Measurements from ENCODE around the gene CACNG8. TPM values are rescaled to one million over a fixed set of nuclear protein-coding genes. Genes with fewer than 3 reads are reported as not detected.
"Not testable (repeated sequence)": the region's sequence is repeated elsewhere in the genome, so short reads cannot be mapped to it uniquely, and the experiment has no call there.

Gene CACNG8
- total RNA-seq, 1 experiment from 2014 or later, result 12.5 TPM

DNA sequence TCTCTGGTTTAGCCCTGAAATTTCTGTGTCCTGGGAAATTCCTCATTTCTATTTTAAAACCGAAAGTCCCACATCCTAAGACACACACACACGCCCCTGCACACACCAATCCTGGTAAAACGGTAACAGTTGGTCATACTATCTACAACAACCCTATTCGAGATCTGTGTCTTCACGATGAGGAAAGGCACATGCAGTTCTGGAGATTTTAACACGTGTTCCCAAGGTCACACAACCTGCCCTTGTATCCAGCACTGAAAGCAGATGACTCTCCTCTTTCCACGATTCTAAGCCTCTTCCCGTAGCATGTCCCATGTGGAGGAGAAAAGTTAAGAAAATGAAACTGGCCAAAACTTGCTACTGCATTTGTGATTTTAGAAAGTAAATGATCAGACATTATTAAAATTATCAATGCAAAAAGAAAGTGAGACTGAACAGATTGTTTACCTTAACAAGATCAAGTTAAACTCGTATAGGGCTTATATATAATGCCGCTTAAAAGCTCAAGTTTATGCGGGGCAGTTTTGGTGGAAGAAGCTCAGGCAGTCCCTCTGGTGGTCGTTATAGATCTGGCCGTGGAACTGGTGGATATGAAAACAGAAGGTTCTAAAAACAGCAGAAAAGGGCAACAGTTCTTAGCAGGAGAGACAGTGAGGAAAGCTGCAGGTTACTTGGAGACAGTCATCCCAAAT, 68.3 kb downstream of the CACNG8 start (continued):
- TF ChIP-seq, protein P1, sequence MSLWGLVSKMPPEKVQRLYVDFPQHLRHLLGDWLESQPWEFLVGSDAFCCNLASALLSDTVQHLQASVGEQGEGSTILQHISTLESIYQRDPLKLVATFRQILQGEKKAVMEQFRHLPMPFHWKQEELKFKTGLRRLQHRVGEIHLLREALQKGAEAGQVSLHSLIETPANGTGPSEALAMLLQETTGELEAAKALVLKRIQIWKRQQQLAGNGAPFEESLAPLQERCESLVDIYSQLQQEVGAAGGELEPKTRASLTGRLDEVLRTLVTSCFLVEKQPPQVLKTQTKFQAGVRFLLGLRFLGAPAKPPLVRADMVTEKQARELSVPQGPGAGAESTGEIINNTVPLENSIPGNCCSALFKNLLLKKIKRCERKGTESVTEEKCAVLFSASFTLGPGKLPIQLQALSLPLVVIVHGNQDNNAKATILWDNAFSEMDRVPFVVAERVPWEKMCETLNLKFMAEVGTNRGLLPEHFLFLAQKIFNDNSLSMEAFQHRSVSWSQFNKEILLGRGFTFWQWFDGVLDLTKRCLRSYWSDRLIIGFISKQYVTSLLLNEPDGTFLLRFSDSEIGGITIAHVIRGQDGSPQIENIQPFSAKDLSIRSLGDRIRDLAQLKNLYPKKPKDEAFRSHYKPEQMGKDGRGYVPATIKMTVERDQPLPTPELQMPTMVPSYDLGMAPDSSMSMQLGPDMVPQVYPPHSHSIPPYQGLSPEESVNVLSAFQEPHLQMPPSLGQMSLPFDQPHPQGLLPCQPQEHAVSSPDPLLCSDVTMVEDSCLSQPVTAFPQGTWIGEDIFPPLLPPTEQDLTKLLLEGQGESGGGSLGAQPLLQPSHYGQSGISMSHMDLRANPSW (CRISPR knock-in tag; conservative IDR thresholded peaks at IDR 0.05; ENCODE audit: low read depth), result no peak
- no peak for TF ChIP-seq ZNF317 (CRISPR knock-in tag; IDR thresholded peaks at IDR 0.05; ENCODE audit: borderline replicate concordance, low read depth)

DNA sequence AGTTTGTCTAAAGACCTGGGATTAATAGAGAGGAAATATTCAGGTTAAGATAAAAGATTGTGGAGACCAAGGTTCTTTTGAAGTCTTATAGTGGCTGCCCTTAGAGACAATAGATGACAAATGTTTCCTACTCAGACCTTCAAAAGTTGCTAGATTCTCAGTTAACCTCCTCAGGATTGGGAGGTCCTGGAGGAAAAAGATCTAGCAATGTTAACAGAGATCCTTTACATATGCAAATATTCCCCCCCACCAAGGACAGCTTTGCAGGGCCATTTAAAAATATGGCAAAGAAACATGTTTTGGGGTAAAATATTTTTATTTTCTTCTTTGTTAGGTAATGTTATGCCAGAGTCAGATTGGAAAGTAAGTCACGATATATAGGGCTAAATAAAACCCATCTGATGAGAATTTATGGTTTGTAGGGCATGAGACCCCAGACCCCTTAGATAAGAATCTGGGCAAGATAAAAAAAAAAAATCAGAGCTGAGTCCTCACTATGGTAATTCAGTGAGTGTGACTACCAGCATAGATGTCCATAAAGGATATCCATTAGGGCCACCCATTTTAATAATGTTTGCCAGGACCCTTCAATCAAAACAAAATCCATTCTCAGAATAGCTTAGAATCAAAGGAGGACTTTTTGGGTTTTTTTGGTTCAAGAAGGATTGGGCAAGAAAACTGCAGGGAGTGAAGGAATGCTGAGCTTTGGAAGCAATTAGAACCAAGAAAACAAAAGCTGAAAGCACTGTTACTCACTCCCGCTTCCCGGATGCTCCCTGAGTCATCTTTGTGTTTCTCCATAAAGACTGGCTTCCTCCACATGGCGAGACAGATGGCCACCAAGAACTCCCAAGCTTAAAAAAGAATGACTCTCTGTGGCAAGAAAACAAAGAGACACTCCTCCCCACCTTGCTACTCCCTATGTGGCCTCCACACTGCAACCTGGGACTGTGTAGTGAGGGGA, 72.8 kb downstream of the CACNG8 start:
- H3K4me1 Mint-ChIP-seq, result peaks cover 53% of the 10 kb centered on the region
- H3K27ac Mint-ChIP-seq, result peak overlapping the region; percentile 99
- DNase-seq (ENCODE audit: low spot score) (no peak), ATAC-seq (peak; percentile 71)
- ChIA-PET POLR2A (interaction anchor here (0.7 to 1.1 kb wide), 2 partner anchors 167 to 168 kb away, joined by 3 read pairs; partner anchors contain the start of gene MYADM), CTCF (interaction anchor here (0.8 to 2.8 kb wide), 15 partner anchors 11 to 243 kb away, joined by 3 to 16 read pairs (median 3); no protein-coding TSS in a partner anchor)
- no peaks in the 10 kb centered on the region for H3K36me3 Mint-ChIP-seq
- H3K9me3 Mint-ChIP-seq, result peaks cover 5% of the 10 kb centered on the region
- peak overlapping the region; percentile 24 for H3K4me3 Mint-ChIP-seq
- no peaks in the 10 kb centered on the region for H3K27me3 Mint-ChIP-seq (ENCODE audit: low read depth)
- TF ChIP-seq FOXK1 (CRISPR knock-in tag; IDR thresholded peaks at IDR 0.05) (0 out of 2 replicates have a peak, but pooled peaks have one; percentile 55), KAT7 (CRISPR knock-in tag; IDR thresholded peaks at IDR 0.05; ENCODE audit: borderline replicate concordance) (no peak), MYBL2 (CRISPR knock-in tag; IDR thresholded peaks at IDR 0.05) (no peak), NFATC4 (CRISPR knock-in tag; IDR thresholded peaks at IDR 0.05) (no peak)

DNA sequence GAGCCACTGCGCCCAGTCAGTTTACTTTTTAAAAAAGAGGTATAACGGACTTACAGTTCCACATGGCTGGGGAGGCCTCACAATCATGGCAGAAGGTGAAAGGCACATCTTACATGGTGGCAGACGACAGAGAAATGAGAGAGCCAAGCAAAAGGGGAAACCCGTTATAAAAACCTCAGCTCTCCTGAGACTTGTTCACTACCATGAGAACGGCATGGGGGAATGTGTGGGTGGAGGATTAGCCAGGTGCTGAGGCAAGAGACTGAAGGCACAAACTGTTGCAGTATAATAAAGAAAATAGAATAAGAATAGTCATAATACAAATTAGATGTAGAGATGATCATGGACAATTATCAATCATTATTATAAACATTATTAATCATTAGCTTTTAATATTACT, 73.8 kb downstream of the CACNG8 start:
- CTCF ChIA-PET, result interaction anchor here (1.0 to 2.8 kb wide), 5 partner anchors 13 to 244 kb away, joined by 3 to 16 read pairs (median 9); no protein-coding TSS in a partner anchor
- peaks cover 50% of the 10 kb centered on the region for H3K4me1 Mint-ChIP-seq
- POLR2A ChIA-PET; H3K36me3 Mint-ChIP-seq; ATAC-seq; H3K4me3 Mint-ChIP-seq; H3K27me3 Mint-ChIP-seq (ENCODE audit: low read depth); H3K9me3 Mint-ChIP-seq; DNase-seq (ENCODE audit: low spot score): not testable (repeated sequence)
- H3K27ac Mint-ChIP-seq, result peak overlapping the region; percentile 95

Other genes with a start within 250 kb of the CACNG8 start
- gene NLRP12, start 138.6 kb upstream of the CACNG8 start, total RNA-seq (2021), result 4.7 to 5.6 TPM (median 4.9 TPM) in 3 replicates
- gene MYADM, start 95.1 kb upstream of the CACNG8 start, total RNA-seq (2021), result 78.6 to 86.4 TPM (median 79.7 TPM) in 3 replicates
- gene PRKCG, start 80.7 kb upstream of the CACNG8 start, total RNA-seq (2021), result 23.0 to 30.0 TPM (median 27.5 TPM) in 3 replicates
- 33.3 to 44.1 TPM (median 43.2 TPM) in 3 replicates for gene CACNG7, start 53.7 kb upstream of the CACNG8 start, total RNA-seq (2021)
- 2.5 to 3.3 TPM (median 2.5 TPM) in 3 replicates for gene CACNG6, start 28.7 kb downstream of the CACNG8 start, total RNA-seq (2021)
- gene VSTM1, start 101.0 kb downstream of the CACNG8 start, total RNA-seq (2021), result not detected in 3 replicates
- gene TARM1, start 118.4 kb downstream of the CACNG8 start, total RNA-seq (2021), result not detected in 3 replicates
- 1.7 to 2.7 TPM (median 2.3 TPM) in 3 replicates for gene OSCAR, start 137.9 kb downstream of the CACNG8 start, total RNA-seq (2021)
- 181 to 203 TPM (median 203 TPM) in 3 replicates for gene NDUFA3, start 139.9 kb downstream of the CACNG8 start, total RNA-seq (2021)
- 20.5 to 24.6 TPM (median 24.2 TPM) in 3 replicates for gene TFPT, start 152.7 kb downstream of the CACNG8 start, total RNA-seq (2021)
- gene PRPF31, start 152.8 kb downstream of the CACNG8 start, total RNA-seq (2021), result 82.3 to 92.8 TPM (median 89.5 TPM) in 3 replicates
- gene CNOT3, start 174.8 kb downstream of the CACNG8 start, total RNA-seq (2021), result 90.7 to 96.8 TPM (median 93.3 TPM) in 3 replicates
- gene LENG1, start 196.8 kb downstream of the CACNG8 start, total RNA-seq (2021), result 4.6 to 5.4 TPM (median 4.9 TPM) in 3 replicates
- 9.3 to 14.7 TPM (median 13.8 TPM) in 3 replicates for gene TMC4, start 210.2 kb downstream of the CACNG8 start, total RNA-seq (2021)
- gene MBOAT7, start 226.6 kb downstream of the CACNG8 start, total RNA-seq (2021), result 109 to 126 TPM (median 113 TPM) in 3 replicates
- 32.0 to 34.3 TPM (median 32.5 TPM) in 3 replicates for gene TSEN34, start 228.4 kb downstream of the CACNG8 start, total RNA-seq (2021)
- gene RPS9, start 237.9 kb downstream of the CACNG8 start, total RNA-seq (2021), result 1,828 to 2,106 TPM (median 2,018 TPM) in 3 replicates

Data from WTC11 (cell line).